Measurements from ENCODE around the gene GPRIN1. TPM values are rescaled to one million over a fixed set of nuclear protein-coding genes. Genes with fewer than 3 reads are reported as not detected.

Gene GPRIN1
- total RNA-seq, 3 donors from 2014 or later: 1.6 to 2.4 (median 1.6) TPM

DNA sequence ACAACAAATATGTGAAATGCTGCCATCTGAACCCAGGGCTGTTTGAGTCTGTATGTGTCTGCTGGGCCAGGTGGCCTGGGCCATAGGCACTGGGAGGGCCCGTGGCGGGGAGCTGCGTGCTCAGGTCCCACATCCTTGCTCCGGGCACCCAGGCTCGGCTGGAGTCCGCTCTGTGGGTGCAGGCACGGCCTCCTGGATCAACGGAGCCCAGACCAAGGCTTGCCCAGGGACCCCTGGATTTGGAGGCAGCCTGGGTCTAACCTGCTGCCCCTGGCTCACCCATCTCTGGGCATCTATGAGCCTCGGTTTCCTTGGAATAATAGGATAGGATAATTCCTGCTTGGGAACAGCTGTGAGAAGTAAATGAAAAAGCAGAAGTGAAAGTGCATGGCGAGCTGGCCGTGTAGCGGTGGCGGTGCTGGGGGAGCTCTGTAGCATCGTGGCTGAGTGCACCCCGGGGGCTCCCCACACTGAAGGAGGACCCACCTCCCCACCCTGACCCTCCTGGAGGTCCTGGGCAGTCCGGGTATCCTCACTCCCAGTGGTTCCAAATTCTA, 59.6 kb downstream of the GPRIN1 start:
- TF ChIP-seq, protein P1, sequence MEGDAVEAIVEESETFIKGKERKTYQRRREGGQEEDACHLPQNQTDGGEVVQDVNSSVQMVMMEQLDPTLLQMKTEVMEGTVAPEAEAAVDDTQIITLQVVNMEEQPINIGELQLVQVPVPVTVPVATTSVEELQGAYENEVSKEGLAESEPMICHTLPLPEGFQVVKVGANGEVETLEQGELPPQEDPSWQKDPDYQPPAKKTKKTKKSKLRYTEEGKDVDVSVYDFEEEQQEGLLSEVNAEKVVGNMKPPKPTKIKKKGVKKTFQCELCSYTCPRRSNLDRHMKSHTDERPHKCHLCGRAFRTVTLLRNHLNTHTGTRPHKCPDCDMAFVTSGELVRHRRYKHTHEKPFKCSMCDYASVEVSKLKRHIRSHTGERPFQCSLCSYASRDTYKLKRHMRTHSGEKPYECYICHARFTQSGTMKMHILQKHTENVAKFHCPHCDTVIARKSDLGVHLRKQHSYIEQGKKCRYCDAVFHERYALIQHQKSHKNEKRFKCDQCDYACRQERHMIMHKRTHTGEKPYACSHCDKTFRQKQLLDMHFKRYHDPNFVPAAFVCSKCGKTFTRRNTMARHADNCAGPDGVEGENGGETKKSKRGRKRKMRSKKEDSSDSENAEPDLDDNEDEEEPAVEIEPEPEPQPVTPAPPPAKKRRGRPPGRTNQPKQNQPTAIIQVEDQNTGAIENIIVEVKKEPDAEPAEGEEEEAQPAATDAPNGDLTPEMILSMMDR (IDR thresholded peaks at IDR 0.05): no peak
- Histone ChIP-seq H3K9me3 (no peaks in the 10 kb centered on the region), H3K36me3 (ENCODE audit: low read depth) (no peaks in the 10 kb centered on the region), H3K4me1 (ENCODE audit: low read depth) (peaks cover 25% of the 10 kb centered on the region), H3K4me3 (no peak overlapping the region)
- ATAC-seq: no peak
- intact Hi-C loops (cut with DNase I, micrococcal nuclease): no loop called here
- peak in 2 of 3 donors; percentile 35 to 56 for DNase-seq

DNA sequence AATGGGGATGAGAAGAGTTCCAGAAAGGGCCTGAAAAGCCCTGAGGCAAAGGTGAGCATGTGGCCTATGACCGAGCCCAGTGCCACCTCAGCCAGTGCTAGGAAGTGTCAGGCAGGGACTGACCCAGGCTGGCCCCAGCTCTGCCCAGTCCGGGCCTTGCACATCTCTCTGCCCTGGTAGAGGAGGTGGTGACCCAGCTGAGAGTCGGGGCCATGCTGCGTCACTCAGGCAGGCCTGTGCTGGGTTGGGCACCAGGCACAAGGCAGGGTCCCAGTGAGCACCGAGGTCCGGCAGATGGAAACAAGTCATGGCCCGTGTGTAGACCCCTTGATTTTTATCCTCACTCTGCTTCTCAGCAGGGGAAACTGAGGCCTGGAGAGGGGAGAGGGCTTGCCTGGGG, 60.1 kb downstream of the GPRIN1 start:
- Histone ChIP-seq H3K36me3 (ENCODE audit: low read depth) (no peaks in the 10 kb centered on the region), H3K4me1 (ENCODE audit: low read depth) (peaks cover 27% of the 10 kb centered on the region), H3K9me3 (no peaks in the 10 kb centered on the region), H3K4me3 (no peak overlapping the region)
- TF ChIP-seq, protein P1 (IDR thresholded peaks at IDR 0.05): no peak
- ATAC-seq: no peak
- DNase-seq: no peak
- intact Hi-C loops (cut with DNase I, micrococcal nuclease): loop anchor here in 1 of 2 donors (10.0 kb wide), 1 partner anchor 135 kb away; the partner anchor contains the start of gene CLTB

DNA sequence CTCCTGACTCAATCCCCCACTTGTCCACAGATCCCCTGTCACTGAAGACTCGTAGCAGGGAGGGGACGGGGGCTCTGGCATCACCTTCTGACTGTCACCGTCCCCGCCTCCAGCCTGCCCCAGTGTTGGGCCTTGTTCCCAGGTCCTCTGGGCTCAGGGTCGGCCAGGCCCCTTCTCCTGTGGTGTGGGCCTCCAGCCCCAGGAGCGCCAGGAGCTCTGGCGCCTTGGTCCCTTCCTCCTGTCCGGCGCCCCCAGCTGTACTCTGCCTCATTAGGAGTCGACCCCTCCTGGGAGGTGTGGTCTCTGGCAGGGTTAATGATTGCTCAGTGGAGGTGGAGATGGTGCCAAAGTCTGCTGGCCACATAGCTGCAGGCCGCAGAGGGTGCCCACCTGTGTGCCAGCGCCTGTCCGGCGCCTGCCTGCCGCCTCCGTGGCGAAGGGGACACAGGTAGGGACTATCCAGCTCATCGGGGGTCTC, 61.0 kb downstream of the GPRIN1 start, which contains the start of gene CDHR2:
Gene CDHR2, plus strand, starts transcription at position 376 of the 478 bp plus-strand sequence. CDS start 16,011 bp downstream, outside the sequence.
- Histone ChIP-seq H3K9me3 (no peaks in the 10 kb centered on the region), H3K4me3 (no peak within 1 kb of the TSS), H3K36me3 (ENCODE audit: low read depth) (no peaks in the 10 kb centered on the region), H3K4me1 (ENCODE audit: low read depth) (peaks cover 27% of the 10 kb centered on the region)
- DNase-seq (peak in 2 of 3 donors; percentile 74 to 79), ATAC-seq (peak; percentile 44)
- TF ChIP-seq, protein P1 (IDR thresholded peaks at IDR 0.05): no peak
- intact Hi-C loops (cut with DNase I, micrococcal nuclease): loop anchor here in 1 of 2 donors (10.0 kb wide), 1 partner anchor 134 kb away; the partner anchor contains the start of gene CLTB

DNA sequence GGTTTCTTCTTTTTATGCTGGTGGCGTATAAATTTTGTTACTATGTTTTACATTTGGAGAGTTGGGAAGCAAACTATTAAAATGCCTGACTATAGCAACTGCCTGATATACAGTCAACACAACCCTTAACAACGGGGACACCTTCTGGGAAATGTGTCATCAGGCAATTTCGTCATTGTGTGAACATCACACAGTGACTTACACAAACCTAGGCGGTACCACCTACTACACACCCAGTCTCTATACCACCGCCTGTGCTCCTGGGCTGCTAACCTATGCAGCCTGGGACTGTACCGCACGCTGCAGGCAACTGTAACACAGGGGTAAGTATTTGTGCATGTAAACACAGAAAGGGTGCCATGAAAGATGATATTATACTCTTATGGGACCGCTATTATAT, 62.2 kb downstream of the GPRIN1 start:
- H3K4me1 ChIP-seq (ENCODE audit: low read depth): peaks cover 22% of the 10 kb centered on the region
- no peaks in the 10 kb centered on the region for H3K36me3 ChIP-seq (ENCODE audit: low read depth)
- TF ChIP-seq, protein P1 (IDR thresholded peaks at IDR 0.05): no peak
- peak; percentile 58 for ATAC-seq
- H3K4me3 ChIP-seq: no peak overlapping the region
- intact Hi-C loops (cut with DNase I, micrococcal nuclease): loop anchor here in 1 of 2 donors (10.0 kb wide), 1 partner anchor 133 kb away; the partner anchor contains the start of gene CLTB
- no peaks in the 10 kb centered on the region for H3K9me3 ChIP-seq
- peak in 2 of 3 donors; percentile 80 to 84 for DNase-seq

Small RNAs within 50 kb of the gene (microRNA-seq; reads per million reads assigned to microRNA genes)
- gene MIR4281: not detected

Other genes with a start within 250 kb of the GPRIN1 start
- 100 to 1,000 TPM in 2 of 3 donors, 10 to 100 TPM in 1; 63.4 to 106 (median 104) TPM for gene KIAA1191, start 248.4 kb downstream of the GPRIN1 start, total RNA-seq
- 10 to 100 TPM in 1 of 3 donors, 1 to 10 TPM in 2; 2.1 to 12.2 (median 2.3) TPM for gene ARL10, start 244.7 kb downstream of the GPRIN1 start, total RNA-seq
- 10 to 100 TPM; 17.0 to 22.9 (median 18.4) TPM for gene NOP16, start 221.6 kb downstream of the GPRIN1 start, total RNA-seq
- gene HIGD2A, start 221.4 kb downstream of the GPRIN1 start, total RNA-seq: 100 to 1,000 TPM; 186 to 257 (median 198) TPM
- 100 to 1,000 TPM; 144 to 234 (median 199) TPM for gene CLTB, start 193.6 kb downstream of the GPRIN1 start, total RNA-seq
- gene FAF2, start 161.8 kb downstream of the GPRIN1 start, total RNA-seq: 10 to 100 TPM; 33.1 to 36.1 (median 33.4) TPM
- 10 to 100 TPM; 70.2 to 98.4 (median 77.6) TPM for gene RNF44, start 72.8 kb downstream of the GPRIN1 start, total RNA-seq
- 100 to 1,000 TPM in 2 of 3 donors, 10 to 100 TPM in 1; 69.0 to 184 (median 107) TPM for gene CDHR2, start 60.8 kb downstream of the GPRIN1 start, total RNA-seq
- gene SNCB, start 20.4 kb upstream of the GPRIN1 start, total RNA-seq: under 1 TPM in 1 of 3 donors, not detected in 2; 0.89 TPM
- not detected for gene EIF4E1B, start 20.5 kb upstream of the GPRIN1 start, total RNA-seq
- gene TSPAN17, start 37.3 kb upstream of the GPRIN1 start, total RNA-seq: 10 to 100 TPM; 25.7 to 36.3 (median 31.9) TPM
- gene UNC5A, start 200.4 kb upstream of the GPRIN1 start, total RNA-seq: under 1 TPM in 2 of 3 donors, not detected in 1; 0.07 to 0.16 TPM

Data from mucosa of descending colon (tissue), 3 donors.